A673 (cell line): ENCODE results near the gene TMEM121.

Source experiments
- CTCF ChIP-seq: fragments of 300-800, 200-600 bp; sonication (generic); conservative IDR thresholded peaks from 2 replicates; pipeline ENCODE4 v1.5.1; 2017; ENCODE audit warnings: low read depth, mild to moderate bottlenecking, antibody characterized with exemption, low read length, moderate library complexity, mixed read lengths
- EZH2 ChIP-seq: fragments of 200-600 bp; sonication (generic); IDR thresholded peaks from 2 replicates; pipeline ENCODE4 v1.6.1; 2017; ENCODE audit warnings: borderline replicate concordance, low read depth, mild to moderate bottlenecking, mixed read lengths, antibody characterized with exemption, low read length; ENCODE audit not compliant: poor library complexity, severe bottlenecking

GRCh38 chr14:105482486-105483110 lies 43.8 kb upstream of the TMEM121 start:
- no peak for TF ChIP-seq CTCF
- no peak for TF ChIP-seq EZH2
